T-cell (primary cell): ENCODE data around the gene SH3YL1. TPM values are rescaled to one million over a fixed set of nuclear protein-coding genes. Genes with fewer than 3 reads are reported as not detected.

Experiments used
- ATAC-seq, 4 experiments: fragments of 200-7000 bp in 3 of 4; fragments of 150-1000 bp in 1 of 4; cut with Tn5 transposase; replicated peaks in 1 of 4; 1 replicate in 3 of 4; 2 replicates in 1 of 4; pipeline ENCODE4 v1.10.0; 2021; ENCODE audit warnings: moderate library complexity in 3 of 4, mild to moderate bottlenecking in 2 of 4, moderate number of reproducible peaks in 1 of 4
- CTCF ChIA-PET, 2 donors: fragments of 300-600 bp; sonication (Branson Sonifier 250); formaldehyde crosslinking; loops; one replicate each; lab custom pipeline; 2022; ENCODE audit warnings: antibody characterized with exemption in 2 of 2; lab: Charles Lee
- POLR2A ChIA-PET, 2 donors: fragments of 300-600 bp; sonication (Branson Sonifier 250); formaldehyde crosslinking; loops; one replicate each; lab custom pipeline; 2022; ENCODE audit warnings: antibody characterized with exemption in 2 of 2; lab: Charles Lee
- DNase-seq, 35 experiments: peaks; one replicate each; pipeline versions ENCODE4 v3.0.0 to v3.0.0-alpha.2; 2013 to 2023
- H3K27ac ChIP-seq: one replicate; pipeline ENCODE4 v1.5.1; 2013; ENCODE audit warnings: low read length
- H3K27me3 ChIP-seq, 2 experiments: replicated peaks in 1 of 2; 1 replicate in 1 of 2; 2 replicates in 1 of 2; pipeline versions ENCODE4 v1.6.1 to v1.7.0; 2013; ENCODE audit warnings: low read length in 1 of 2, mixed read lengths in 1 of 2; ENCODE audit not compliant: control insufficient read depth in 2 of 2, insufficient read depth in 2 of 2; ENCODE audit errors: extremely low read depth in 1 of 2
- H3K36me3 ChIP-seq, 2 donors: 1 replicate in 1 of 2; 2 replicates in 1 of 2; pipeline versions ENCODE4 v1.6.1 to v1.7.0; 2013; ENCODE audit warnings: low read length in 1 of 2; ENCODE audit not compliant: control insufficient read depth in 2 of 2, insufficient read depth in 1 of 2; ENCODE audit errors: extremely low read depth in 1 of 2
- H3K4me1 ChIP-seq, 2 experiments: 1 replicate in 1 of 2; 2 replicates in 1 of 2; pipeline versions ENCODE4 v1.6.1 to v1.7.0; 2013; ENCODE audit warnings: low read length in 2 of 2, mixed read lengths in 1 of 2; ENCODE audit not compliant: insufficient read depth in 2 of 2, control insufficient read depth in 1 of 2; ENCODE audit errors: extremely low read depth in 1 of 2
- H3K4me3 ChIP-seq, 2 donors: 1 replicate in 1 of 2; 2 replicates in 1 of 2; pipeline versions ENCODE4 v1.5.1 to v1.7.0; 2013; ENCODE audit warnings: mild to moderate bottlenecking in 2 of 2, low read length in 1 of 2, moderate library complexity in 1 of 2; ENCODE audit not compliant: control insufficient read depth in 1 of 2; ENCODE audit errors: extremely low read depth in 1 of 2
- H3K9me3 ChIP-seq: 2 replicates; pipeline ENCODE4 v1.7.0; 2013
- H3K27ac Mint-ChIP-seq, 2 donors: one replicate each; pipeline ENCODE4 v1.8.0; 2020 to 2021; ENCODE audit warnings: mild to moderate bottlenecking in 2 of 2, mixed read lengths in 2 of 2
- H3K27me3 Mint-ChIP-seq, 2 donors: one replicate each; pipeline ENCODE4 v1.8.0; 2021 to 2022; ENCODE audit warnings: mixed read lengths in 2 of 2
- H3K36me3 Mint-ChIP-seq: one replicate; pipeline ENCODE4 v1.8.0; 2021; ENCODE audit warnings: mixed read lengths
- H3K4me1 Mint-ChIP-seq, 3 donors: one replicate each; pipeline ENCODE4 v1.8.0; 2020 to 2022; ENCODE audit warnings: mixed read lengths in 3 of 3, mild to moderate bottlenecking in 1 of 3
- H3K4me3 Mint-ChIP-seq, 3 donors: one replicate each; pipeline ENCODE4 v1.8.0; 2020 to 2022; ENCODE audit warnings: mild to moderate bottlenecking in 3 of 3, mixed read lengths in 3 of 3, moderate library complexity in 3 of 3
- H3K9me3 Mint-ChIP-seq, 3 donors: one replicate each; pipeline ENCODE4 v1.8.0; 2020 to 2022; ENCODE audit warnings: mixed read lengths in 3 of 3
- WGBS: methylation state at CpG from one replicate; pipeline ENCODE4 v1.1.5; 2013; ENCODE audit warnings: missing lambda C conversion rate; ENCODE audit not compliant: insufficient coverage; 5-methylcytosine and 5-hydroxymethylcytosine counted together
- total RNA-seq, 35 experiments: library from RNA in 6 of 35; stranded (reverse) in 6 of 35; fragments of 120-200 nt in 1 of 35; gene quantifications; one replicate each; pipeline versions ENCODE4 v1.2.1 to v1.2.4 and lab custom pipeline; 2013 to 2026

SH3YL1 gene
- total RNA-seq, 5 donors from 2014 or later (not counting 1 experiment from before 2014, with no cell fraction given) = 54.8 to 71.4 (median 59.9) TPM

GRCh38 chr2:234421-234820 lies 29.4 kb downstream of the SH3YL1 start:
- H3K27me3 Mint-ChIP-seq = no peaks in the 10 kb centered on the region
- POLR2A ChIA-PET = no interaction called here
- Histone ChIP-seq H3K4me1 (peaks cover 0 to 12% of the 10 kb centered on the region in 2 experiments), H3K36me3 (peaks cover 0 to 17% of the 10 kb centered on the region in 2 donors), H3K9me3 (no peaks in the 10 kb centered on the region), H3K4me3 (no peak overlapping the region), H3K27me3 (no peaks in the 10 kb centered on the region), H3K27ac (no peak overlapping the region)
- CTCF ChIA-PET = no interaction called here
- DNase-seq (no peak), ATAC-seq (no peak)
- no peaks in the 10 kb centered on the region for H3K9me3 Mint-ChIP-seq
- H3K4me3 Mint-ChIP-seq = no peak overlapping the region
- WGBS = 100% methylated on average over 2 of the region's 4 CpGs
- H3K4me1 Mint-ChIP-seq = peaks cover 11 to 13% (median 11%) of the 10 kb centered on the region in 3 donors
- peaks cover 53% of the 10 kb centered on the region for H3K36me3 Mint-ChIP-seq
- no peak overlapping the region for H3K27ac Mint-ChIP-seq

- POLR2A ChIA-PET = no interaction called here
- 98% methylated on average over 4 of the region's 7 CpGs for WGBS
- Histone ChIP-seq H3K4me3 (no peak overlapping the region), H3K36me3 (peaks cover 0 to 16% of the 10 kb centered on the region in 2 donors), H3K9me3 (no peaks in the 10 kb centered on the region), H3K27ac (no peak overlapping the region), H3K27me3 (no peaks in the 10 kb centered on the region), H3K4me1 (peaks cover 0 to 7% of the 10 kb centered on the region in 2 experiments)
- H3K4me3 Mint-ChIP-seq = no peak overlapping the region
- H3K27me3 Mint-ChIP-seq = no peaks in the 10 kb centered on the region
- CTCF ChIA-PET = no interaction called here
- H3K9me3 Mint-ChIP-seq = no peaks in the 10 kb centered on the region
- H3K27ac Mint-ChIP-seq = no peak overlapping the region
- peaks cover 2 to 8% (median 6%) of the 10 kb centered on the region in 3 donors for H3K4me1 Mint-ChIP-seq
- no peak for ATAC-seq
- peaks cover 51% of the 10 kb centered on the region for H3K36me3 Mint-ChIP-seq
- DNase-seq = no peak
These were observed 30.8 kb downstream of the SH3YL1 start for GRCh38 chr2:233030-233429.

GRCh38 chr2:231521-232185 lies 32.2 kb downstream of the SH3YL1 start:
- ATAC-seq = no peak
- H3K36me3 Mint-ChIP-seq = peaks cover 59% of the 10 kb centered on the region

GRCh38 chr2:228518-229278 lies 35.1 kb downstream of the SH3YL1 start:
- ChIA-PET CTCF (no interaction called here), POLR2A (no interaction called here)
- Mint-ChIP-seq H3K27ac (no peak overlapping the region), H3K27me3 (no peaks in the 10 kb centered on the region), H3K9me3 (no peaks in the 10 kb centered on the region), H3K4me1 (peaks cover 0 to 2% (median 0%) of the 10 kb centered on the region in 3 donors), H3K4me3 (no peak overlapping the region), H3K36me3 (peaks cover 68% of the 10 kb centered on the region)
- no peak overlapping the region for H3K4me3 ChIP-seq
- H3K27ac ChIP-seq = no peak overlapping the region
- 88% methylated on average over 5 of the region's 8 CpGs for WGBS
- H3K4me1 ChIP-seq = peaks cover 0 to under 1% of the 10 kb centered on the region in 2 experiments
- peaks cover 0 to 33% of the 10 kb centered on the region in 2 donors for H3K36me3 ChIP-seq
- no peaks in the 10 kb centered on the region for H3K9me3 ChIP-seq
- ATAC-seq = no peak
- no peak for DNase-seq
- no peaks in the 10 kb centered on the region for H3K27me3 ChIP-seq

More at GRCh38 chr2:231521-232185, 32.2 kb downstream of the SH3YL1 start:
- ChIA-PET POLR2A (no interaction called here), CTCF (no interaction called here)
- WGBS = 100% methylated on average over 3 of the region's 9 CpGs
- Histone ChIP-seq H3K27ac (no peak overlapping the region), H3K4me3 (no peak overlapping the region), H3K36me3 (peaks cover 0 to 21% of the 10 kb centered on the region in 2 donors), H3K4me1 (no peaks in the 10 kb centered on the region), H3K27me3 (no peaks in the 10 kb centered on the region), H3K9me3 (no peaks in the 10 kb centered on the region)
- DNase-seq = no peak
- Mint-ChIP-seq H3K9me3 (no peaks in the 10 kb centered on the region), H3K4me3 (no peak overlapping the region), H3K27me3 (no peaks in the 10 kb centered on the region), H3K4me1 (peaks cover 0 to 2% (median 0%) of the 10 kb centered on the region in 3 donors), H3K27ac (no peak overlapping the region)

- Histone ChIP-seq H3K4me1 (peaks cover 0 to 3% of the 10 kb centered on the region in 2 experiments), H3K27me3 (no peaks in the 10 kb centered on the region), H3K4me3 (no peak overlapping the region), H3K36me3 (peaks cover 0 to 38% of the 10 kb centered on the region in 2 donors), H3K27ac (no peak overlapping the region), H3K9me3 (no peaks in the 10 kb centered on the region)
- 98% methylated on average over 7 of the region's 9 CpGs for WGBS
- H3K27me3 Mint-ChIP-seq = no peaks in the 10 kb centered on the region
- H3K27ac Mint-ChIP-seq = no peak overlapping the region
- ATAC-seq (no peak), DNase-seq (no peak)
- POLR2A ChIA-PET = no interaction called here
- peaks cover 0 to 6% (median 5%) of the 10 kb centered on the region in 3 donors for H3K4me1 Mint-ChIP-seq
- no peaks in the 10 kb centered on the region for H3K9me3 Mint-ChIP-seq
- peaks cover 69% of the 10 kb centered on the region for H3K36me3 Mint-ChIP-seq
- no peak overlapping the region for H3K4me3 Mint-ChIP-seq
- CTCF ChIA-PET = no interaction called here
These were observed 35.7 kb downstream of the SH3YL1 start for GRCh38 chr2:228115-228514.

GRCh38 chr2:223971-224760 lies 39.7 kb downstream of the SH3YL1 start:
- H3K36me3 Mint-ChIP-seq = peaks cover 65% of the 10 kb centered on the region
- no peaks in the 10 kb centered on the region for H3K9me3 Mint-ChIP-seq
- no peaks in the 10 kb centered on the region for H3K27me3 Mint-ChIP-seq
- H3K27ac Mint-ChIP-seq = no peak overlapping the region
- Histone ChIP-seq H3K9me3 (no peaks in the 10 kb centered on the region), H3K4me3 (no peak overlapping the region), H3K36me3 (peaks cover 4 to 36% of the 10 kb centered on the region in 2 donors), H3K27ac (no peak overlapping the region), H3K4me1 (peaks cover 0 to 7% of the 10 kb centered on the region in 2 experiments), H3K27me3 (no peaks in the 10 kb centered on the region)
- ChIA-PET POLR2A (no interaction called here), CTCF (interaction anchor here in 1 of 2 donors (0.6 kb wide), 1 partner anchor 23 kb away, joined by 3 read pairs; no protein-coding TSS in a partner anchor)
- 90% methylated on average over 1 of the region's 6 CpGs for WGBS
- ATAC-seq = no peak
- H3K4me1 Mint-ChIP-seq = peaks cover 0 to 8% (median 6%) of the 10 kb centered on the region in 3 donors
- no peak overlapping the region for H3K4me3 Mint-ChIP-seq
- no peak for DNase-seq
